GM19324 (cell line): ENCODE results near the gene DBH.

Experiments
- ATAC-seq: cut with Tn5 transposase; IDR thresholded peaks from one replicate; pipeline ENCODE4 v1.9.1; 2021; ENCODE audit warnings: mild to moderate bottlenecking, moderate library complexity; ENCODE audit not compliant: unreplicated experiment, low FRiP score

Gene DBH

DNA sequence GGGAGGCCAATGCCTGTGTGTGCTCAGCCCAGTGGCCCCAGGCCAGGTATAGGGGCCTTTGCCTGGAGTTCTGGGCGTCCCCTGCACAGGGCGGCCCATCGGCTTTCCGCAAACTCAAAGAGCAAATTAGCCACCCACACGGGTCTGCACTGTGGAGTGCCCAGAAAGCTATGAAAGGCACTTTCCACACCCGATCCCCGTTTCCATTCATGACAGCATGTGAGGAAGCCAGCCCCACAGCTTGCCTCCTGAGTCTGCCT is 5.2 kb downstream of the DBH start:
- ATAC-seq, result no peak

DNA sequence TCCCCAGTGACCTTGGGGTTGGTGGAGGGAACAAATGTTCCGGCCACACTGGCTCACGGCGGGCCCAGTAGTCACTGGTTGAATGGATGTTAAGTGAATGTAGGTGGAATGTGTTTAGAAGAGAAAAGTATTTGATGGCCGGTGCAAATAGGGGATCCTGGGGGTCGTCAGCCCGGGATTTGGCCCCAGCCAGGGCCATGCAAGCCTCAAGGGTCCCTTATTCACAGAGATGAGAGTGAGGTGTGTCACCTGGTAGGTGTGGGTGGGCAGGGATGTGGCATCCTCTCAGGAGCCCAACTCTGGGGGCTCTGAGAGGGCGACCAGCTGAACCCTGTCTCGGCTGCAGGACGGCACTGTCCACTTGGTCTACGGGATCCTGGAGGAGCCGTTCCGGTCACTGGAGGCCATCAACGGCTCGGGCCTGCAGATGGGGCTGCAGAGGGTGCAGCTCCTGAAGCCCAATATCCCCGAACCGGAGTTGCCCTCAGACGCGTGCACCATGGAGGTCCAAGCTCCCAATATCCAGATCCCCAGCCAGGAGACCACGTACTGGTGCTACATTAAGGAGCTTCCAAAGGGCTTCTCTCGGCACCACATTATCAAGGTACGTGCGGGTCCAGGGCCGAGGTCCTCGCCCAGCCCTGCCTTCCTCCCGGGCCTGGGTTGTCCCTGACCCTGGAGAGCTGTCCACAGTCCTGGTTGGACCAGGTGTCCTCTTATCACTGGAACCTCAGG is 5.9 kb downstream of the DBH start:
- ATAC-seq, result no peak

GRCh38 chr9:133642708-133643361 is 6.7 kb downstream of the DBH start:
- no peak for ATAC-seq

- no peak for ATAC-seq
Measured at GRCh38 chr9:133643362-133643755, 7.2 kb downstream of the DBH start.

GRCh38 chr9:133643978-133644760 is 8.0 kb downstream of the DBH start:
- no peak for ATAC-seq

- ATAC-seq, result no peak
Measured at GRCh38 chr9:133645021-133645765, 9.0 kb downstream of the DBH start.

DNA sequence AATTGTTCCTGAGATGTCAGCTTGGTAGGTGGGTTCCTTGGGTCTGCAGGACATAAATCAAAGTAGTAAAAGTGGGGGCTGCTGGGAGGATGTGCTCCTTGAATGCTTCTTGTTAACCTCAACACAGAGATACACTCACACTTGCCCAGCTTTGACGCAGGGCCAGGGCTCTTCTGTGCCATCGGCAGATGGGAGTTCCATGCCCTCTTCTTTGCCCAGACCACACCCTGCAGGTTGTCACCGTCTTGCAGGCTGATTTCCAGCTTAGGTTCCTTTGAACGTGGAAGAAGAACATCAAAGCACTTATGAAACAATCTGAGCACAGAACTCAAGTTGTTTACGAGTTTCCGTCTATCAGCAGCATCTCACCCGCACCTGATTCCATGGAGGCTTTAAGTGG is 11.0 kb downstream of the DBH start:
- ATAC-seq, result no peak

DNA sequence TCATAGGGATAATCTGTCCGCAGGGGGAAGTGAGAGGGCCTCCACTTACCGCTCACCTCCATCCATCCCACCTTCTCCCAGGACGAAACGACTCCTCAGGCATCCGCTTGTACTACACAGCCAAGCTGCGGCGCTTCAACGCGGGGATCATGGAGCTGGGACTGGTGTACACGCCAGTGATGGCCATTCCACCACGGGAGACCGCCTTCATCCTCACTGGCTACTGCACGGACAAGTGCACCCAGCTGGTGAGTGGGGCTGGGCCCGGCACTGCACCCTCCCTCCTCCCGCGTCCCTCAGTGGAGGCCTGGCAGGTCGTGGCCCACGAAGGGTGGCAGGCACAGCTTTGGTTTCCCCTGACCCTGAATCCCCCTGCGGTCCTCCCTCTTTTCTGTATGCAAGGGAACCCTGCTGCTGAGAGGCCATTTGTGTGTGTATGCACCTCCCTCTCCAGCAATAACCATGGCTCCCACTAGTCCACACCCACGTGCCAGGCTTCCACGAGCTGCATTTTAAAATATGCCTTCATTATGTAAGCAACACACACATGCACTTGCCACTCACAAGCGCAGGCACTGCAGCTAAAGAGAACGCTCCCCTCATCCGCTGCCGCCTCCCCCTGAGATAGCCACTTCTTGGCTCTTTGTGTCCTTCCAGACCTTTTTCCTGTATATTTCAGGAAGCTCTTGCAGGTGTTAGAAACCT is 11.8 kb downstream of the DBH start:
- no peak for ATAC-seq

DNA sequence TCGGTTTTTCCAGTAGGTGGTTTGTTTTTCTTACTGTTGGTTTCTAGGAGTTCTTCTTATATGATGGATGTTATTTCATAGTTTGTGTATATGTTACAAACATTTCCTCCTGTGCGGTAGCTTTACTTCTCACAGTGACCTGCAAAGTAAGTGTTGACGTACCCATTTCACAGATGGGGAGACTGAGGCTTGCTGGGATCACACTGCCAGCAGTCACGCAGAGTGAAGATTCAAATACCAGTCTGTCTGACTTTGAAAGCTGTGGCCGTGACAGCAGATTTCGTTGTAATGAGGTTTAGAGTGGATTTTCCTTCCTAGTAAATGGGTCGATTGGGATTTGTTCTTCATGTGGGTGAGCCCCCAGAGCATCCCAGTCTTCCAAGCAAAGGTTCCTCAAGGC is 13.0 kb downstream of the DBH start:
- no peak for ATAC-seq

DNA sequence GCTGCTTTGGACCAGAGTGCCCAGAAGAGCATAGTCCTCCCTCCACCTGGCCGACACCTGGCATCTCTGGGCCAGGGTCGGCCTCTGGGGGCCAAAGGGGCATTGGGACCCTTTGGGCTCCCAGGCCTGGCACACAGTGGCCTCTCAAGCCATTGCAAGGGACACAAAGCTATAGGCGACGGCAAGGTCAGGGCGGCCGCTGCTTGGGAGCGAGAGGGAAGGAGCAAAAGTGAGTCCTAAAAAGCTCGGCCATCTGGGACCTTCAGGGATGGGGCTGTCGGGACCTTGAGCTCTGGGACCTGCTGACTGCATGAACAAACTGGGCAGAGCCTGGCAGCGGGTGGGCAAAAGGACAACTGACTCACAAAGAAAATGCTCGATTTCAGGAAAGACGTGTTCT is 13.9 kb downstream of the DBH start:
- ATAC-seq, result no peak

- no peak for ATAC-seq
Measured at GRCh38 chr9:133653638-133654037, 17.5 kb downstream of the DBH start.

DNA sequence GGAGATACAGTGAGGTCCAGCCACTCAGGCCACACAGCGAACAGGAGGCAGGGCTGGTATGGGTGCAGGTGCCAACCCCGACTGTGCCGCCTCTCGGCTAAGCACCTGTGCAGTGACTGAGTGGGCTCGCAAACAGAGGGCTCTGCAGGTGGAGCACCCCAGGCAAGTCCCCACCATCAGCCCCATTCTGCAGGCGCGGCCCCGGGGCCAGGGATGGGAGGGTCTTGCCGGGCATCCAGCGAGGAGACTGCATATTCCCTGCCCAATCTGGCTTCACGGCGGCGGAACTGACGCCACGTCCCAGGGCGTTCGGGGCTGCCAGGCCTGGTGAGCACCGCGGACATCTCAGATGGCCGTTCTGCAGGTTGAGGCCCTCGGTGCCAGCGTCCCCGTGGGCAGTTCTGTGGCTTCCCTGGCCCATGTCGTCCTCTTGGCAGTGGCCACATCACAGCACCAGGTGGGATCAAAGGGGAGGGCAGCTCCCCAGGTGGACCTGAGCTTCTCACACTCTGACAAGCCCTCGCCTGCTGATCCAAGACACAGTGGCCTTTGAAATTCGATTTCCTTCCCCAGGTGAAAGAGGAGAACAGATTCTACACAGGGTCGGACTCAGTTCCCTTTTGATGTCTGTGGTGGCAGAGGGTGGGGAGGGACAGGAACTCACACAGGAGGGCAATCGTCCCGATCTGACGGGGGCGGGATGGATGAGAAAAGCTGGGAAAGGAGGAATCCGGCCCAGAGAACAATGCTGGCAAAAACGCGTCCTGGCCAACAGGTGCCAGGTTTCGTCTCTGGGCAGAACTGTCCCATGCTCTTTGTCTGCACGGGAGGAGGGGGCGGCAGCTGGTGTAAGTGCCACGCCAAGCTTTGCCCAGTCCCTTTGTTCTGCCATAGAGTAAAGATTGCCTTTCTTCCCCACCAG is 18.8 kb downstream of the DBH start:
- ATAC-seq, result no peak

DNA sequence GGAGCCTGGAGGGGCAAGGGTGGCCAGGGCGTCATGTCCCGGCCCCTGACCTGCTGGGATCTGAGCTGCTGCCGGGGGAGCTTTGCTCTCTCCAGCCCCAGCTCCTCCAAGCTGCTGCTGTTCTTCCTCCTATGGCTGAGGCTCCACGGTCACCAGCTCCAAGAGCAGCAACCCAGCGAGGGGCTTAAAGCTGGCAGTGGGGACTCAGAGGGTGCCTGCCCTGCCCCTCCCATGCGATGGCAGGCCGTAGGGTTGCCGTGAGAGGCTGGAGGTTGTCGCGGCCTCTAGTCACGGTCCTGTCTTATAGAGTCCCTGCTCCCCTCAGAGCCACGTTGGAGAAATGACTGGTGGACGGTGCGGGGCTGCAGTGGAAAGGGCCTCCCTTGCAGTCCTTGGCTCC is 19.5 kb downstream of the DBH start:
- no peak for ATAC-seq

DNA sequence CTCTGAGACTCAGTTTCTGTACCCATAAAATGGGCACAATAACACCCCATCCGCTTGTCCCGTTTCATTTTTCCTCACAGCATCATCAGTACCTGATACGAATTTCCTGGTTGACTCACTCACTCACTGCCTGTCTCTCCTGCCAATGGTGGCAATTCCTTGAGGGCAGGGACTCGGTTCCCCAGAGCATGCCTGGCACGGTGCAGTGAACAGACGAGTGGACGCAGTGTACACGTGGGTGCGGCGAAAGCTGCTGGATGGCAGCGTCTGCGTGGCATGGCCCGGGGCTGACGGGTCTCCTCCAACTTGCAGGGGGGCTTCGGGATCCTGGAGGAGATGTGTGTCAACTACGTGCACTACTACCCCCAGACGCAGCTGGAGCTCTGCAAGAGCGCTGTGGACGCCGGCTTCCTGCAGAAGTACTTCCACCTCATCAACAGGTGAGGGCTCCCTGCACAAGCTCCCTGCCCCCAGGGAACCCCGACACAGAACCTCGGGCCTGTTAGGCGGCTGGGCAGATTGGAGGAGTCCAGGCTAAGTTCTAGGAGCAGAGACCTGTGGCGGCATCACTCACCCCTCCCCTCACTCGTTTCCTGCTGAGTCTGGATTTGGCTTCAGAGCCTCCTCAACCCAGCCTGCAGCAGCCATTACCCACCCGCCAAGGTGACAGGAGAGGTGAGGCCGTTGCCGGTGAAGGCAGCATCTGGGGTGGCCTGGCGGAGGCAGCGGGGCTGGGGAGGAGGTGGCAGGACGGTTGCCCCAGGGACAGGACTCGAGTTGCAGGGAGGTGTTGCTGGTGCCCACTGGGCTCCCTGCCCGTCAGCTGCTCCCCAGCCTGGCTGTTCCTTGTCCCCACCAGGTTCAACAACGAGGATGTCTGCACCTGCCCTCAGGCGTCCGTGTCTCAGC is 20.3 kb downstream of the DBH start:
- ATAC-seq, result no peak

GRCh38 chr9:133657120-133657661 is 21.0 kb downstream of the DBH start:
- no peak for ATAC-seq

GRCh38 chr9:133658442-133659431 is 22.6 kb downstream of the DBH start:
- no peak for ATAC-seq

GRCh38 chr9:133659516-133659915 is 23.4 kb downstream of the DBH start:
- ATAC-seq, result no peak
